OCI-LY7 (cell line): ENCODE measurements around the gene NUP50. TPM values are rescaled to one million over a fixed set of nuclear protein-coding genes. Genes with fewer than 3 reads are reported as not detected.

Experiments
- BruUV-seq: library from RNA; stranded (reverse); fragments of 400-500 nt; replicated peaks from 2 replicates; lab custom pipeline; 2021; lab: Mats Ljungman, UMichigan
- CTCF ChIA-PET: fragments of 300-600 bp; sonication (Branson Sonifier 250); formaldehyde crosslinking; loops from one replicate; lab custom pipeline; 2022; ENCODE audit warnings: antibody characterized with exemption; ENCODE audit not compliant: unreplicated experiment; lab: Charles Lee
- POLR2A ChIA-PET: fragments of 300-600 bp; sonication (Branson Sonifier 250); formaldehyde crosslinking; loops from one replicate; lab custom pipeline; 2022; ENCODE audit warnings: antibody characterized with exemption; lab: Charles Lee
- DNase-seq: peaks from one replicate; pipeline ENCODE4 v3.0.0-alpha.2; 2015; ENCODE audit warnings: low spot score
- H2AFZ ChIP-seq: fragments of 200-600 bp; sonication (generic), shearing (Covaris generic); 2 replicates; pipeline ENCODE4 v1.6.1; 2014; ENCODE audit warnings: mild to moderate bottlenecking, antibody characterized with exemption, low read length, moderate library complexity
- H3K27ac ChIP-seq: fragments of 200-600 bp; sonication (generic); 2 replicates; pipeline ENCODE4 v1.5.1; 2014; ENCODE audit warnings: mixed run types, low read depth, mild to moderate bottlenecking, moderate library complexity, low read length, inconsistent platforms; ENCODE audit not compliant: poor library complexity, severe bottlenecking
- H3K36me3 ChIP-seq: fragments of 200-600 bp; sonication (generic); 2 replicates; pipeline ENCODE4 v1.6.1; 2014; ENCODE audit warnings: mild to moderate bottlenecking, antibody characterized with exemption, low read length, moderate library complexity, mixed read lengths; ENCODE audit not compliant: insufficient read depth
- H3K4me1 ChIP-seq: fragments of 200-600 bp; sonication (generic); 2 replicates; pipeline ENCODE4 v1.5.1; 2014; ENCODE audit warnings: mild to moderate bottlenecking, low read length; ENCODE audit not compliant: insufficient read depth, poor library complexity, severe bottlenecking
- H3K4me2 ChIP-seq: fragments of 200-600 bp; sonication (generic); 2 replicates; pipeline ENCODE4 v1.6.1; 2014; ENCODE audit warnings: mild to moderate bottlenecking, low read length
- H3K4me3 ChIP-seq: fragments of 200-600 bp; sonication (generic); 2 replicates; pipeline ENCODE4 v1.5.1; 2014; ENCODE audit warnings: mild to moderate bottlenecking, low read depth, low read length; ENCODE audit not compliant: poor library complexity, severe bottlenecking
- H3K79me2 ChIP-seq: fragments of 200-600 bp; sonication (generic); 2 replicates; pipeline ENCODE4 v1.6.1; 2016; ENCODE audit warnings: low read depth, mild to moderate bottlenecking, low read length, moderate library complexity, mixed read lengths; ENCODE audit not compliant: insufficient read depth
- H3K9me2 ChIP-seq: fragments of 200-600 bp; sonication (generic); 2 replicates; pipeline ENCODE4 v1.6.1; 2016; ENCODE audit warnings: mild to moderate bottlenecking, low read length, mixed read lengths; ENCODE audit not compliant: insufficient read depth
- H3K9me3 ChIP-seq: fragments of 200-600 bp; sonication (generic); 2 replicates; pipeline ENCODE4 v1.6.1; 2014; ENCODE audit warnings: mild to moderate bottlenecking, mixed run types, low read length, mixed read lengths
- H4K20me1 ChIP-seq: fragments of 200-600 bp; sonication (generic); 2 replicates; pipeline ENCODE4 v1.6.1; 2014; ENCODE audit warnings: mild to moderate bottlenecking, antibody characterized with exemption, low read length, moderate library complexity, mixed read lengths; ENCODE audit not compliant: insufficient read depth
- EZH2phosphoT487 ChIP-seq: fragments of 200-600 bp; sonication (generic); IDR thresholded peaks from 2 replicates; pipeline ENCODE4 v1.6.1; 2018; ENCODE audit warnings: low read depth, borderline replicate concordance, mild to moderate bottlenecking, mixed run types, antibody characterized with exemption, low read length, moderate library complexity, mixed read lengths
- intact Hi-C: fragments of 100-400 bp; cut with micrococcal nuclease; formaldehyde crosslinking; loops from one replicate; pipeline ENCODE4 v1.10.0; 2022; ENCODE audit not compliant: unreplicated experiment
- total RNA-seq, 2 experiments: library from RNA; depleted of rRNA in 1 of 2; stranded (reverse); fragments of >200 nt in 1 of 2; shearing (Covaris generic) in 1 of 2; gene quantifications; 2 replicates each; pipeline ENCODE4 v1.2.3, GENCODE V29; 2014 to 2022
- TF ChIP-seq, protein P1 (sequence below): fragments of 200-600 bp; sonication (generic); conservative IDR thresholded peaks from 2 replicates; pipeline ENCODE4 v1.5.1; 2014; ENCODE audit warnings: mild to moderate bottlenecking, antibody characterized with exemption, low read length, moderate library complexity, mixed read lengths

NUP50 gene
- total RNA-seq, 2 experiments from 2014 or later: 107 to 132 TPM

GRCh38 chr22:45227645-45228400, 64.1 kb downstream of the NUP50 start:
- intact Hi-C loops: no loop called here
- H3K79me2 ChIP-seq: peaks cover 21% of the 10 kb centered on the region
- no peaks in the 10 kb centered on the region for H4K20me1 ChIP-seq
- no TSS peak for BruUV-seq
- no peaks in the 10 kb centered on the region for H3K9me3 ChIP-seq
- no peak overlapping the region for H3K4me3 ChIP-seq
- H3K4me1 ChIP-seq: peaks cover 24% of the 10 kb centered on the region
- H2AFZ ChIP-seq: no peak overlapping the region
- no peak overlapping the region for H3K4me2 ChIP-seq
- H3K36me3 ChIP-seq: peaks cover 12% of the 10 kb centered on the region
- ChIA-PET POLR2A (no interaction called here), CTCF (interaction anchor here (0.6 kb wide), 1 partner anchor 36 kb away, joined by 3 read pairs; no protein-coding TSS in a partner anchor)
- DNase-seq: no peak
- H3K27ac ChIP-seq: no peak overlapping the region
- no peaks in the 10 kb centered on the region for H3K9me2 ChIP-seq
- TF ChIP-seq EZH2phosphoT487: no peak
- TF ChIP-seq, protein P1, sequence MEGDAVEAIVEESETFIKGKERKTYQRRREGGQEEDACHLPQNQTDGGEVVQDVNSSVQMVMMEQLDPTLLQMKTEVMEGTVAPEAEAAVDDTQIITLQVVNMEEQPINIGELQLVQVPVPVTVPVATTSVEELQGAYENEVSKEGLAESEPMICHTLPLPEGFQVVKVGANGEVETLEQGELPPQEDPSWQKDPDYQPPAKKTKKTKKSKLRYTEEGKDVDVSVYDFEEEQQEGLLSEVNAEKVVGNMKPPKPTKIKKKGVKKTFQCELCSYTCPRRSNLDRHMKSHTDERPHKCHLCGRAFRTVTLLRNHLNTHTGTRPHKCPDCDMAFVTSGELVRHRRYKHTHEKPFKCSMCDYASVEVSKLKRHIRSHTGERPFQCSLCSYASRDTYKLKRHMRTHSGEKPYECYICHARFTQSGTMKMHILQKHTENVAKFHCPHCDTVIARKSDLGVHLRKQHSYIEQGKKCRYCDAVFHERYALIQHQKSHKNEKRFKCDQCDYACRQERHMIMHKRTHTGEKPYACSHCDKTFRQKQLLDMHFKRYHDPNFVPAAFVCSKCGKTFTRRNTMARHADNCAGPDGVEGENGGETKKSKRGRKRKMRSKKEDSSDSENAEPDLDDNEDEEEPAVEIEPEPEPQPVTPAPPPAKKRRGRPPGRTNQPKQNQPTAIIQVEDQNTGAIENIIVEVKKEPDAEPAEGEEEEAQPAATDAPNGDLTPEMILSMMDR: no peak

DNA sequence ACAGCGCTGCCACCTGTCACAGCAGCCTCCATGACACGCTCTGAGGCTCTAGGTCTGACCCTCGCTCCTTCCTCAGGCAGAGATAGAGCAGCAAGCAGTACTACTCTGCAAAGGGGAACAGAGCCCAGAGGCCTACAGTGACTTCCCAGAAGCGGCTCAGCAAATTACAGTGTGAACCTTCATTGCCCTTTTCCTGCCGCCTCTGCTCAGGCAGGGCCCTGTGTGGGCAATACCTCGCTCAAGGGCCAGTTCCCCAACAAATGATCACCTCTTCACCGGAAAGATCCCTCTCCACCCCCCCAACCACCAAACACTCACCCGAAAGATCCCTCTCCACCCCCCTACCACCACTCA, 64.7 kb downstream of the NUP50 start:
- CTCF ChIA-PET: no interaction called here
- Histone ChIP-seq H3K4me2 (no peak overlapping the region), H3K9me3 (no peaks in the 10 kb centered on the region), H3K79me2 (peaks cover 16% of the 10 kb centered on the region), H3K4me1 (peaks cover 24% of the 10 kb centered on the region), H2AFZ (no peak overlapping the region), H4K20me1 (no peaks in the 10 kb centered on the region), H3K9me2 (no peaks in the 10 kb centered on the region), H3K4me3 (no peak overlapping the region), H3K36me3 (peaks cover 18% of the 10 kb centered on the region), H3K27ac (no peak overlapping the region)
- TF ChIP-seq EZH2phosphoT487: no peak
- TF ChIP-seq, protein P1: no peak
- BruUV-seq: no TSS peak
- DNase-seq: no peak
- POLR2A ChIA-PET: no interaction called here
- intact Hi-C loops: no loop called here

DNA sequence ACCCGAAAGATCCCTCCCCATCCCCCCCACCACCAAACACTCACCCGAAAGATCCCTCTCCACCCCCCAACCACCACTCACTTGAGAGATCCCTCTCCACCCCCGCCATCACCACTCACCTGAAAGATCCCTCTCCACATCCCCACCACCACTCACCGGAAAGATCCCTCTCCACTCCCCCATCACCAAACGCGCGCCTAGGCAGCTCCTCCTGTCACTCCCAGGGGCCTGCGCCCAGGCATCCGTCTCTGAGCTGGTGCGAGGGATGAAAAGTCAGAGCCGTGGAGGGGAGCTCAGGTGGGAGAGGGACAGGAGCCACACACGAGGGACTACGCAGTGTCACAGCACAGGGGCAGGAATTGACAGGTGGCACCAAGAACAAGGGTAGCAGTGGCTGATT, 65.5 kb downstream of the NUP50 start:
- H4K20me1 ChIP-seq: no peaks in the 10 kb centered on the region
- no peaks in the 10 kb centered on the region for H3K9me3 ChIP-seq
- ChIA-PET CTCF (no interaction called here), POLR2A (interaction anchor here (0.6 kb wide), 1 partner anchor 119 kb away, joined by 3 read pairs; no protein-coding TSS in a partner anchor)
- peaks cover 24% of the 10 kb centered on the region for H3K4me1 ChIP-seq
- intact Hi-C loops: no loop called here
- no peak overlapping the region for H2AFZ ChIP-seq
- no peak overlapping the region for H3K27ac ChIP-seq
- DNase-seq: no peak
- no peaks in the 10 kb centered on the region for H3K9me2 ChIP-seq
- BruUV-seq: no TSS peak
- TF ChIP-seq EZH2phosphoT487: no peak
- TF ChIP-seq, protein P1: no peak
- H3K36me3 ChIP-seq: peaks cover 25% of the 10 kb centered on the region
- H3K4me3 ChIP-seq: no peak overlapping the region
- no peak overlapping the region for H3K4me2 ChIP-seq
- H3K79me2 ChIP-seq: peaks cover 14% of the 10 kb centered on the region; the same call in 1 of the 2 replicates
